Stomach smooth muscle (tissue), 2 donors: Measurements from ENCODE around the gene KCNG2.
"Not testable (repeated sequence)": the region's sequence is repeated elsewhere in the genome, so short reads cannot be mapped to it uniquely, and the experiment has no call there.

Experiments used
- H3K27ac ChIP-seq: one replicate; pipeline ENCODE4 v1.7.0; 2013; ENCODE audit warnings: mild to moderate bottlenecking, low read length, inconsistent platforms
- H3K27me3 ChIP-seq, 2 donors: one replicate each; pipeline ENCODE4 v1.7.0; 2013; ENCODE audit warnings: low read length in 2 of 2; ENCODE audit not compliant: insufficient read depth in 2 of 2, control insufficient read depth in 1 of 2
- H3K36me3 ChIP-seq, 2 donors: one replicate each; pipeline ENCODE4 v1.7.0; 2013; ENCODE audit warnings: low read length in 2 of 2; ENCODE audit not compliant: control insufficient read depth in 2 of 2, insufficient read depth in 2 of 2
- H3K4me1 ChIP-seq: one replicate; pipeline ENCODE4 v1.7.0; 2013; ENCODE audit warnings: low read length; ENCODE audit not compliant: control insufficient read depth, insufficient read depth
- H3K4me3 ChIP-seq, 2 donors: one replicate each; pipeline ENCODE4 v1.7.0; 2013; ENCODE audit warnings: low read length in 2 of 2
- H3K9ac ChIP-seq, 2 donors: one replicate each; pipeline ENCODE4 v1.7.0; 2013; ENCODE audit warnings: low read length in 2 of 2, mild to moderate bottlenecking in 1 of 2
- H3K9me3 ChIP-seq, 2 donors: one replicate each; pipeline ENCODE4 v1.7.0; 2013; ENCODE audit warnings: low read length in 2 of 2; ENCODE audit not compliant: control insufficient read depth in 2 of 2
- donor health status: healthy.
- donor health status: Pancreatic carcinoma.

Gene KCNG2

DNA sequence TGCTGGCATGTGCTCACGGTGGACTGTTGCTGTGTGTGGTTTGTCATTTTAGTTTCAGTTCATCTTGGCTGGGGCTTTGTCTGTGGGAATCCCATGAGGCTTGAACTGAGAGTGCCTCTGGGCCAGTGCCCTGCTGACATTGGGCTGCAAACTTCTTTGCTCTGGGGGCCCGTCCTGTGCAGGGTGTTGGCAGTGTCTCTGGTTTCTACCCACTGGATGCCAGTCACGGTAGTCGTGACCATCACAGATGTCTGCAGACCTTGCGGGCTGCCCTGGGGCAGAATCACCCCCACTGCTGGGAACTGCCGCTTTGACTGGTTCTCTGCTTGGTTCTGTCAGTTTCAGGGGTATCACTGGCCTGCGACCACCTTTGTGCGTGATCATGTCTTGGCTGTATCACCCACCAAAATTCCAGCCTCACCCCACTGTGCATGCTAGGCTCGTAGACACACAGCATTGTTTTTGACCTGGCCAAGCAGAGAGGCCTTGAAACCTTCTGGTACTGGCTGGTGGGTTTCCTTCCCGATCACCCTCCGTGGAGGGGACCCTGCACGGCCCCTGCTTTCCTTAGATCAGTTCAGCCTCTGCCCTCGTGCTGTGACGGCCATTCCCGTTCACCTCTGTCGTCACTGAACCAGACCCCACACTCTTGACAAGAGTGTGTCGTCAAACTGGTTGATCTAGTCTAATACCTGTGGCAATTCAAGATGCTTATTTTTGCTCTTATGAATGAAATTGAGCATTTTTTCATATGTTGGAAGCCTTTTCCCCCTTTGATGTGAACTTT, 57.6 kb downstream of the KCNG2 start:
- Histone ChIP-seq H3K27ac (no peak overlapping the region), H3K27me3 (peaks cover 6 to 12% of the 10 kb centered on the region in 2 donors), H3K36me3 (no peaks in the 10 kb centered on the region), H3K9me3 (no peaks in the 10 kb centered on the region), H3K4me1 (no peaks in the 10 kb centered on the region), H3K9ac (no peak overlapping the region), H3K4me3 (no peak overlapping the region)

GRCh38 chr18:79856119-79857007, 58.6 kb downstream of the KCNG2 start:
- Histone ChIP-seq H3K4me3 (no peak overlapping the region), H3K27me3 (peaks cover 6 to 12% of the 10 kb centered on the region in 2 donors), H3K4me1 (no peaks in the 10 kb centered on the region), H3K9ac (no peak overlapping the region), H3K27ac (no peak overlapping the region), H3K36me3 (no peaks in the 10 kb centered on the region), H3K9me3 (no peaks in the 10 kb centered on the region)

- Histone ChIP-seq H3K4me1 (no peaks in the 10 kb centered on the region), H3K9ac (no peak overlapping the region), H3K9me3 (peaks cover 0 to under 1% of the 10 kb centered on the region in 2 donors), H3K4me3 (no peak overlapping the region), H3K36me3 (no peaks in the 10 kb centered on the region), H3K27me3 (peaks cover 6 to 12% of the 10 kb centered on the region in 2 donors), H3K27ac (no peak overlapping the region)
Measured at GRCh38 chr18:79857082-79857671, 59.4 kb downstream of the KCNG2 start.

DNA sequence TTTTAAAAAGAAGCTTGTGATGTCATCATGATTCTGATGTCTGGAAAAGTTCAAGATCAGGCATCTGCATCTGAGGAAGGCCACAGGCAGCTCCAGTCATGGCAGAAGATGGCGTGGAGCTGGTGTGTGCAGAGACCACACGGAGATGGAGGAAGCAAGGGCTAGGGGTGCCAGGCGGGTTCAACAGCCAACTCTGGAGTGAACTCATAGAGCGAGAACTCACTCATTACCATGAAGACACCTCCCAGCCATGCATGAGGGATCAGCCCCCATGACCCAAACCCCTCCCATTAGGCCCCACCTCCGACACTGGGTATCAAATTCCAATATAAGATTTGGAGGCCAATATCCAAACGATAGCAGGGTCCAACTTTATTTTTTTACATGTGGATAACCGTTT, 61.6 kb downstream of the KCNG2 start:
- H3K9ac ChIP-seq, result no peak overlapping the region
- H3K4me1 ChIP-seq, result no peaks in the 10 kb centered on the region
- no peaks in the 10 kb centered on the region for H3K36me3 ChIP-seq
- H3K27ac ChIP-seq, result no peak overlapping the region
- peaks cover 16% of the 10 kb centered on the region in 2 donors for H3K27me3 ChIP-seq
- H3K9me3 ChIP-seq, result peaks cover 0 to 6% of the 10 kb centered on the region in 2 donors
- H3K4me3 ChIP-seq, result no peak overlapping the region

DNA sequence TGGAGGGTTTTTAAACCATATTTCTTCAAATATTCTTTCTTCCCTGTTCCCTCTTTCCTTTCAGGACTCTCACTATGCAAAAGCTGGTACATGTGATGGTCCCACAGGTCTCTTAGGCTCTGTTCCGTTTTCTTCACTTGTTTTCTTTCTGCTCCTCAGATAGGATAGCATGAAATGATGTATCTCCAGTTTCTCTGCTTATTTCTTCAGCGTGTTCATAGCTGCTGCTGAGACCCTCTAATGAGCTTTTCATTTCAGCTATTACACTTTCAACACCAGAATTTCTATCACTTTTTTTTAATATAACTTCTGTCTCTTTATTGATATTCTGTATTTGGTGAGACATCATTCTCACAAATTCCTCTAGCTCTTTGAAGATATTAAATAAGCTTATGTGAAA, 63.9 kb downstream of the KCNG2 start:
- Histone ChIP-seq H3K27ac (no peak overlapping the region), H3K27me3 (peaks cover 10 to 12% of the 10 kb centered on the region in 2 donors), H3K4me1 (no peaks in the 10 kb centered on the region), H3K9me3 (peaks cover 0 to 6% of the 10 kb centered on the region in 2 donors), H3K4me3 (no peak overlapping the region), H3K9ac (no peak overlapping the region), H3K36me3 (no peaks in the 10 kb centered on the region)

GRCh38 chr18:79862562-79862961, 64.8 kb downstream of the KCNG2 start:
- no peak overlapping the region for H3K4me3 ChIP-seq
- peaks cover 0 to 6% of the 10 kb centered on the region in 2 donors for H3K9me3 ChIP-seq
- H3K4me1 ChIP-seq, result no peaks in the 10 kb centered on the region
- no peaks in the 10 kb centered on the region for H3K36me3 ChIP-seq
- no peak overlapping the region for H3K9ac ChIP-seq
- peaks cover 9% of the 10 kb centered on the region in 2 donors for H3K27me3 ChIP-seq
- H3K27ac ChIP-seq, result no peak overlapping the region

- H3K4me1 ChIP-seq, result no peaks in the 10 kb centered on the region
- H3K27me3 ChIP-seq, result peaks cover 9% of the 10 kb centered on the region in 2 donors
- no peak overlapping the region for H3K9ac ChIP-seq
- H3K9me3 ChIP-seq, result peaks cover 0 to 6% of the 10 kb centered on the region in 2 donors
- no peaks in the 10 kb centered on the region for H3K36me3 ChIP-seq
- no peak overlapping the region for H3K4me3 ChIP-seq
- no peak overlapping the region for H3K27ac ChIP-seq
Measured at GRCh38 chr18:79863161-79864005, 65.6 kb downstream of the KCNG2 start.

DNA sequence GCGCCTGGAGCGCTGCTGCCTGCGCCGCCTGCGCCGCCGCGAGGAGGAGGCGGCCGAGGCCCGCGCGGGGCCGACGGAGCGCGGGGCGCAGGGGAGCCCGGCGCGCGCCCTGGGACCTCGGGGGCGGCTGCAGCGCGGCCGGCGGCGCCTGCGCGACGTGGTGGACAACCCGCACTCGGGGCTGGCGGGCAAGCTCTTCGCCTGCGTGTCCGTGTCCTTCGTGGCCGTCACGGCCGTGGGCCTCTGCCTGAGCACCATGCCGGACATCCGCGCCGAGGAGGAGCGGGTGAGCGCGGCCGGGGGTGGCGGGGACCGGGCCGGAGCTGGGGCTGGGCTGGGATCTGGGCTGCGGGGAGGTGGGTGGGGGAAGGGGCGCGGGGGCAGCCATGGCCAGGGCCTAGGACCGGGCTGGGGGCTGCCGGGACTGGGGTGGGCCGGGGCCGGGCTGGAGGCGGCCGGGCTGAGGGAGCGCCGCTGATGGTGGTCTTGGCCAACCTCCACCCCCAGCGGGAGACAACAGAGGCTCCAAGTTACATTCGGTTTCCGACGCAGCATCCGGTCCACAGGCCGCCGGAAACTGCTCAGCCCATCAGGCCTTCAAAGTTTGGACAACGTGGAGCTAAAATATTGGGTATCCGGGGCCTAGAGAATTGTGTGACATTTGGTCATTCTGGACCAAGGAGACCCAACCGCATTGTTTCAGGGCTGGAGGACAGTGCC, 66.4 kb downstream of the KCNG2 start:
- Histone ChIP-seq H3K9me3 (peaks cover 0 to 6% of the 10 kb centered on the region in 2 donors), H3K27ac (no peak overlapping the region), H3K36me3 (no peaks in the 10 kb centered on the region), H3K4me3 (no peak overlapping the region), H3K4me1 (no peaks in the 10 kb centered on the region), H3K27me3 (peaks cover 9% of the 10 kb centered on the region in 2 donors), H3K9ac (no peak overlapping the region)

DNA sequence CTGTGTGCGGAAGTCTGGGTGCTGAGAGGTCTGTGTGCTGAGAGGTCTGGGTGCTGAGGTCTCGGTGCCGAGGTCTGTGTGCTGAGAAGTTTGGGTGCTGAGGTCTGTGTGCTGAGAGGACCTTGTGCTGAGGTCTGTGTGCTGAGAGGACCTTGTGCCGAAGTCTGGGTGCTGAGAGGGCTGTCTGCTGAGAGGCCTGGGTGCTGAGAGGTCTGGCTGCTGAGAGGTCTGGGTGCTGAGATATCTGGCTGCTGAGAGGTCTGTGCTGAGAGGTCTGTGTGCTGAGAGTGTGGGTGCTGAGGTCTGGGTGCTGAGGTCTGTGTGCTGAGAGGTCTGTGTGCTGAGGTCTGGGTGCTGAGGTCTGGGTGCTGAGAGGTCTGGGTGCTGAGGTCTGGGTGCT, 67.2 kb downstream of the KCNG2 start:
- not testable (repeated sequence) for H3K27ac ChIP-seq, H3K4me3 ChIP-seq, H3K9ac ChIP-seq, H3K27me3 ChIP-seq, H3K36me3 ChIP-seq, H3K9me3 ChIP-seq, H3K4me1 ChIP-seq
